CD14-positive monocyte (primary cell): Measurements from ENCODE around the gene PLEKHG1. TPM values are rescaled to one million over a fixed set of nuclear protein-coding genes. Genes with fewer than 3 reads are reported as not detected.

Experiments
- DNase-seq, 3 donors: peaks; one replicate each; pipeline ENCODE4 v3.0.0-alpha.2; 2011 to 2022
- H2AFZ ChIP-seq: 2 replicates; pipeline ENCODE4 v1.6.0; 2012; ENCODE audit warnings: mild to moderate bottlenecking, low read depth, low read length, inconsistent platforms; ENCODE audit not compliant: insufficient read depth, poor library complexity, severe bottlenecking
- H3K27ac ChIP-seq, 2 donors: 1 replicate in 1 of 2; 2 replicates in 1 of 2; pipeline ENCODE4 v1.5.1; 2012 to 2013; ENCODE audit warnings: low read length in 2 of 2, control low read depth in 1 of 2, inconsistent platforms in 1 of 2, low read depth in 1 of 2, mild to moderate bottlenecking in 1 of 2
- H3K27me3 ChIP-seq, 2 donors: one replicate each; pipeline versions ENCODE4 v1.6.0 to v1.6.1; 2011 to 2013; ENCODE audit warnings: low read length in 2 of 2; ENCODE audit not compliant: control insufficient read depth in 2 of 2, insufficient read depth in 2 of 2
- H3K36me3 ChIP-seq, 2 donors: replicated peaks in 1 of 2; 1 replicate in 1 of 2; 2 replicates in 1 of 2; pipeline versions ENCODE4 v1.5.1 to v1.6.1; 2012 to 2013; ENCODE audit warnings: low read length in 2 of 2, control low read depth in 1 of 2, inconsistent platforms in 1 of 2, mild to moderate bottlenecking in 1 of 2; ENCODE audit not compliant: insufficient read depth in 2 of 2, control insufficient read depth in 1 of 2
- H3K4me1 ChIP-seq, 2 donors: 1 replicate in 1 of 2; 2 replicates in 1 of 2; pipeline versions ENCODE4 v1.5.1 to v1.6.1; 2012 to 2013; ENCODE audit warnings: low read length in 2 of 2, control low read depth in 1 of 2, inconsistent platforms in 1 of 2, mild to moderate bottlenecking in 1 of 2, moderate library complexity in 1 of 2; ENCODE audit not compliant: insufficient read depth in 2 of 2, control insufficient read depth in 1 of 2
- H3K4me2 ChIP-seq: replicated peaks from 2 replicates; pipeline ENCODE3; 2012; ENCODE audit warnings: low read length, moderate library complexity, mild to moderate bottlenecking; ENCODE audit not compliant: poor library complexity, severe bottlenecking; ENCODE audit errors: extremely low read depth
- H3K4me3 ChIP-seq, 3 experiments: fragments of 200-600 bp in 1 of 3; sonication (generic) in 1 of 3; replicated peaks in 1 of 3; 1 replicate in 2 of 3; 2 replicates in 1 of 3; pipeline ENCODE4 v1.5.1; 2011 to 2013; ENCODE audit warnings: low read length in 3 of 3, mild to moderate bottlenecking in 3 of 3, control low read depth in 2 of 3, low read depth in 2 of 3, inconsistent platforms in 1 of 3, moderate library complexity in 1 of 3
- H3K79me2 ChIP-seq: 2 replicates; pipeline ENCODE4 v1.6.0; 2012; ENCODE audit warnings: mild to moderate bottlenecking, control low read depth, inconsistent platforms, low read length, moderate library complexity; ENCODE audit not compliant: insufficient read depth
- H3K9ac ChIP-seq: 2 replicates; pipeline ENCODE4 v1.6.0; 2017; ENCODE audit warnings: low read length, mild to moderate bottlenecking; ENCODE audit not compliant: insufficient read depth, poor library complexity, severe bottlenecking
- H3K9me3 ChIP-seq, 2 donors: replicated peaks in 1 of 2; 1 replicate in 1 of 2; 2 replicates in 1 of 2; pipeline versions ENCODE4 v1.5.1 to v1.6.1; 2012 to 2013; ENCODE audit warnings: low read length in 2 of 2, control low read depth in 1 of 2; ENCODE audit not compliant: control insufficient read depth in 1 of 2, insufficient read depth in 1 of 2
- H4K20me1 ChIP-seq: 2 replicates; pipeline ENCODE4 v1.6.0; 2012; ENCODE audit warnings: mild to moderate bottlenecking, low read length, control low read depth, moderate library complexity; ENCODE audit not compliant: insufficient read depth
- H3K27ac Mint-ChIP-seq, 7 donors: one replicate each; pipeline ENCODE4 v1.8.0; 2020; ENCODE audit warnings: mild to moderate bottlenecking in 7 of 7, mixed read lengths in 7 of 7, moderate library complexity in 6 of 7, inconsistent platforms in 2 of 7
- H3K27me3 Mint-ChIP-seq, 3 donors: one replicate each; pipeline ENCODE4 v1.8.0; 2021 to 2022; ENCODE audit warnings: low read depth in 3 of 3, mild to moderate bottlenecking in 3 of 3, mixed read lengths in 3 of 3, moderate library complexity in 3 of 3, inconsistent platforms in 1 of 3
- H3K36me3 Mint-ChIP-seq, 2 donors: one replicate each; pipeline ENCODE4 v1.8.0; 2020; ENCODE audit warnings: mixed read lengths in 2 of 2, inconsistent platforms in 1 of 2, mild to moderate bottlenecking in 1 of 2
- H3K4me1 Mint-ChIP-seq: one replicate; pipeline ENCODE4 v1.8.0; 2020; ENCODE audit warnings: mild to moderate bottlenecking, mixed read lengths
- H3K4me3 Mint-ChIP-seq, 2 donors: one replicate each; pipeline ENCODE4 v1.8.0; 2020; ENCODE audit warnings: mild to moderate bottlenecking in 2 of 2, mixed read lengths in 2 of 2, moderate library complexity in 1 of 2
- H3K9me3 Mint-ChIP-seq, 7 donors: one replicate each; pipeline ENCODE4 v1.8.0; 2020 to 2022; ENCODE audit warnings: mixed read lengths in 7 of 7, mild to moderate bottlenecking in 6 of 7, moderate library complexity in 6 of 7, inconsistent platforms in 2 of 7
- WGBS: methylation state at CpG from one replicate; pipeline ENCODE4 v1.1.5; 2013; ENCODE audit warnings: missing lambda C conversion rate; ENCODE audit not compliant: insufficient coverage; 5-methylcytosine and 5-hydroxymethylcytosine counted together
- intact Hi-C, 2 donors: fragments of 100-400 bp; cut with micrococcal nuclease; formaldehyde crosslinking; loops; one replicate each; pipeline versions ENCODE4 v1.15.0 to v1.15.1; 2023
- polyA plus RNA-seq, 3 donors: library from polyadenylated mRNA; depleted of rRNA in 1 of 3; unstranded in 2 of 3; stranded (reverse) in 1 of 3; fragments of 300-500 nt in 2 of 3; fragments of >200 nt in 1 of 3; fragmentation: Illumina TruSeq in 2 of 3; gene quantifications; 1 replicate in 2 of 3; 2 replicates in 1 of 3; pipeline ENCODE4 v1.2.3, GENCODE V29; 2012 to 2021
- TF ChIP-seq, protein P1 (sequence below): fragments of 200-600 bp; IDR thresholded peaks from one replicate; pipeline ENCODE4 v1.8.0; 2022; ENCODE audit warnings: antibody characterized with exemption, mild to moderate bottlenecking

Gene PLEKHG1
- polyA plus RNA-seq, 3 donors: 0.02 to 0.15 (median 0.08) TPM

DNA sequence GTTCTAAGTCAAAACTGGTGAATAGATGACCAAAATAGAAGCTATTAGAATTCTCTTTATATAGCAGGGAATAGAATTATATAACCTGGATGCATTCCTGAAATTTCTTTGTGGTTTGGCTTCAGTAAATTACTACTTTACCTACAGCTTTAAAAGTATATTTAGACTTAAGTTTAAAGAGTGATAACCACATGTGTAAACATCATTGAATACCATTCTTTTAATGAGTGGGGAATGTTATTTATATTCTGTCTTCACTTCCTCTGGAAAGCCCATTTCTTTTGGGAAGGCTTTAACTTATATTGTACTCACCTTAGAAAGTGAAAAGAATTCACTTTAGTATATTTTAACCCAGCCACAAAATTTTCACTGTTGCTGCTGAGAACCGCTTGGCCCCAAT, 39.1 kb downstream of the PLEKHG1 start:
- Histone ChIP-seq H2AFZ (no peak overlapping the region), H3K4me2 (no peak overlapping the region), H3K27ac (no peak overlapping the region), H3K4me1 (peaks cover 0 to 3% of the 10 kb centered on the region in 2 donors), H3K9ac (no peak overlapping the region), H3K36me3 (no peaks in the 10 kb centered on the region), H3K9me3 (no peaks in the 10 kb centered on the region), H4K20me1 (no peaks in the 10 kb centered on the region), H3K4me3 (no peak overlapping the region), H3K27me3 (peaks cover 4% of the 10 kb centered on the region in 2 donors), H3K79me2 (no peaks in the 10 kb centered on the region)
- Mint-ChIP-seq H3K9me3 (no peaks in the 10 kb centered on the region), H3K4me3 (no peak overlapping the region), H3K27ac (no peak overlapping the region), H3K27me3 (peaks cover 4 to 8% (median 6%) of the 10 kb centered on the region in 3 donors), H3K4me1 (peaks cover 6% of the 10 kb centered on the region), H3K36me3 (no peaks in the 10 kb centered on the region)
- no peak for DNase-seq
- TF ChIP-seq, protein P1, sequence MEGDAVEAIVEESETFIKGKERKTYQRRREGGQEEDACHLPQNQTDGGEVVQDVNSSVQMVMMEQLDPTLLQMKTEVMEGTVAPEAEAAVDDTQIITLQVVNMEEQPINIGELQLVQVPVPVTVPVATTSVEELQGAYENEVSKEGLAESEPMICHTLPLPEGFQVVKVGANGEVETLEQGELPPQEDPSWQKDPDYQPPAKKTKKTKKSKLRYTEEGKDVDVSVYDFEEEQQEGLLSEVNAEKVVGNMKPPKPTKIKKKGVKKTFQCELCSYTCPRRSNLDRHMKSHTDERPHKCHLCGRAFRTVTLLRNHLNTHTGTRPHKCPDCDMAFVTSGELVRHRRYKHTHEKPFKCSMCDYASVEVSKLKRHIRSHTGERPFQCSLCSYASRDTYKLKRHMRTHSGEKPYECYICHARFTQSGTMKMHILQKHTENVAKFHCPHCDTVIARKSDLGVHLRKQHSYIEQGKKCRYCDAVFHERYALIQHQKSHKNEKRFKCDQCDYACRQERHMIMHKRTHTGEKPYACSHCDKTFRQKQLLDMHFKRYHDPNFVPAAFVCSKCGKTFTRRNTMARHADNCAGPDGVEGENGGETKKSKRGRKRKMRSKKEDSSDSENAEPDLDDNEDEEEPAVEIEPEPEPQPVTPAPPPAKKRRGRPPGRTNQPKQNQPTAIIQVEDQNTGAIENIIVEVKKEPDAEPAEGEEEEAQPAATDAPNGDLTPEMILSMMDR: no peak
- WGBS: no CpG with 5 or more reads among the region's 1 CpG
- intact Hi-C loops: no loop called here

GRCh38 chr6:150639823-150640331, 40.2 kb downstream of the PLEKHG1 start:
- H3K27ac ChIP-seq: no peak overlapping the region
- WGBS: 95% methylated on average over 6 of the region's 9 CpGs
- peaks cover 4 to 7% (median 6%) of the 10 kb centered on the region in 3 donors for H3K27me3 Mint-ChIP-seq
- no peaks in the 10 kb centered on the region for H3K9me3 ChIP-seq
- peaks cover 3% of the 10 kb centered on the region for H3K4me1 Mint-ChIP-seq
- H3K9me3 Mint-ChIP-seq: no peaks in the 10 kb centered on the region
- TF ChIP-seq, protein P1: no peak
- DNase-seq: no peak
- no peak overlapping the region for H3K4me3 Mint-ChIP-seq
- no peaks in the 10 kb centered on the region for H3K36me3 Mint-ChIP-seq
- no peak overlapping the region for H3K9ac ChIP-seq
- no peaks in the 10 kb centered on the region for H3K79me2 ChIP-seq
- peaks cover 0 to 3% of the 10 kb centered on the region in 2 donors for H3K4me1 ChIP-seq
- H3K4me3 ChIP-seq: no peak overlapping the region
- H3K27me3 ChIP-seq: peaks cover 4% of the 10 kb centered on the region in 2 donors
- H2AFZ ChIP-seq: no peak overlapping the region
- H3K4me2 ChIP-seq: no peak overlapping the region
- no peak overlapping the region for H3K27ac Mint-ChIP-seq
- no peaks in the 10 kb centered on the region for H3K36me3 ChIP-seq
- H4K20me1 ChIP-seq: no peaks in the 10 kb centered on the region
- intact Hi-C loops: no loop called here
